GM23338 (cell line): ENCODE data around the gene MS4A6A. TPM values are rescaled to one million over a fixed set of nuclear protein-coding genes. Genes with fewer than 3 reads are reported as not detected.

Experiments used
- ATAC-seq: fragments of 200-7000 bp; cut with Tn5 transposase; 3 replicates; pipeline ENCODE4 v1.9.1; 2020
- DNase-seq: peaks from one replicate; pipeline ENCODE4 v3.0.0-alpha.2; 2015; ENCODE audit warnings: low spot score
- H2AFZ ChIP-seq: fragments of 200-600 bp; sonication (generic); 2 replicates; pipeline ENCODE4 v1.8.0; 2016; ENCODE audit warnings: antibody characterized with exemption, mild to moderate bottlenecking, moderate library complexity
- H3F3A ChIP-seq: fragments of 200-600 bp; sonication (generic); replicated peaks from 2 replicates; pipeline ENCODE4 v1.8.0; 2017; ENCODE audit warnings: antibody characterized with exemption, mixed run types, low read depth
- H3K27ac ChIP-seq: fragments of 200-600 bp; sonication (generic); 2 replicates; pipeline ENCODE4 v1.6.1; 2016; ENCODE audit warnings: low read depth
- H3K27me3 ChIP-seq: fragments of 200-600 bp; sonication (generic); 2 replicates; pipeline ENCODE4 v1.8.0; 2016; ENCODE audit warnings: mild to moderate bottlenecking, mixed run types, moderate library complexity; ENCODE audit not compliant: insufficient read depth
- H3K36me3 ChIP-seq: fragments of 200-600 bp; sonication (generic); 2 replicates; pipeline ENCODE4 v1.8.0; 2016; ENCODE audit warnings: mild to moderate bottlenecking; ENCODE audit not compliant: insufficient read depth
- H3K4me1 ChIP-seq: fragments of 200-600 bp; sonication (generic); 2 replicates; pipeline ENCODE4 v1.8.0; 2016; ENCODE audit warnings: mild to moderate bottlenecking, moderate library complexity; ENCODE audit not compliant: insufficient read depth
- H3K4me2 ChIP-seq: fragments of 200-600 bp; sonication (generic); 2 replicates; pipeline ENCODE4 v1.7.1; 2017; ENCODE audit warnings: mixed run types
- H3K4me3 ChIP-seq: fragments of 200-600 bp; sonication (generic); 2 replicates; pipeline ENCODE4 v1.6.1; 2016; ENCODE audit warnings: mixed run types
- H3K79me2 ChIP-seq: fragments of 200-600 bp; sonication (generic); replicated peaks from 2 replicates; pipeline ENCODE4 v1.8.0; 2017; ENCODE audit warnings: mild to moderate bottlenecking; ENCODE audit not compliant: insufficient read depth
- H3K9me2 ChIP-seq: fragments of 200-600 bp; sonication (generic); 2 replicates; pipeline ENCODE4 v1.8.0; 2017; ENCODE audit not compliant: insufficient read depth
- H4K20me1 ChIP-seq: fragments of 200-600 bp; sonication (generic); replicated peaks from 2 replicates; pipeline ENCODE4 v1.8.0; 2017; ENCODE audit warnings: mild to moderate bottlenecking; ENCODE audit not compliant: insufficient read depth
- H3K27ac Mint-ChIP-seq: 2 replicates; pipeline ENCODE4 v1.8.0; 2020; ENCODE audit warnings: inconsistent platforms, mild to moderate bottlenecking, moderate library complexity, mixed read lengths
- H3K27me3 Mint-ChIP-seq: 3 replicates; pipeline ENCODE4 v1.8.0; 2022; ENCODE audit warnings: low read depth, mild to moderate bottlenecking, moderate library complexity, mixed read lengths, inconsistent platforms; ENCODE audit not compliant: insufficient read depth, poor library complexity
- H3K36me3 Mint-ChIP-seq: 3 replicates; pipeline ENCODE4 v1.8.0; 2021; ENCODE audit warnings: low read depth, mild to moderate bottlenecking, inconsistent platforms, moderate library complexity, mixed read lengths
- H3K4me1 Mint-ChIP-seq: 3 replicates; pipeline ENCODE4 v1.8.0; 2020; ENCODE audit warnings: mild to moderate bottlenecking, inconsistent platforms, mixed read lengths
- H3K4me3 Mint-ChIP-seq: 3 replicates; pipeline ENCODE4 v1.8.0; 2021; ENCODE audit warnings: moderate library complexity, mild to moderate bottlenecking, inconsistent platforms, mixed read lengths
- H3K9me3 Mint-ChIP-seq: 3 replicates; pipeline ENCODE4 v1.8.0; 2020; ENCODE audit warnings: moderate library complexity, mild to moderate bottlenecking, inconsistent platforms, mixed read lengths
- CREB1 ChIP-seq: fragments of 250-450 bp; sonication (Bioruptor Pico); IDR thresholded peaks from 2 replicates; pipeline ENCODE4 v1.5.0; 2020; ENCODE audit warnings: low read depth, mild to moderate bottlenecking, moderate library complexity
- CTCF ChIP-seq, 2 experiments: fragments of 200-600 bp in 1 of 2; sonication (generic) in 1 of 2; conservative IDR thresholded peaks; 2 replicates each; pipeline versions ENCODE4 v1.5.1 to v1.6.1; 2016 to 2017; ENCODE audit warnings: antibody characterized with exemption in 2 of 2, low read depth in 2 of 2, mild to moderate bottlenecking in 2 of 2, moderate library complexity in 1 of 2
- EZH2phosphoT487 ChIP-seq: fragments of 200-600 bp; sonication (generic); IDR thresholded peaks from one replicate; pipeline ENCODE4 v1.8.1; 2018; ENCODE audit warnings: antibody characterized with exemption; ENCODE audit not compliant: unreplicated experiment
- NANOG ChIP-seq: IDR thresholded peaks from 2 replicates; pipeline ENCODE4 v1.6.1; 2016; ENCODE audit warnings: antibody characterized with exemption, borderline replicate concordance
- POLR2AphosphoS5 ChIP-seq: IDR thresholded peaks from 2 replicates; pipeline ENCODE4 v1.6.1; 2016; ENCODE audit warnings: antibody characterized with exemption, low read depth
- REST ChIP-seq: IDR thresholded peaks from one replicate; pipeline ENCODE4 v1.6.1; 2018; ENCODE audit warnings: antibody characterized with exemption; ENCODE audit not compliant: unreplicated experiment
- STAT1 ChIP-seq: IDR thresholded peaks from one replicate; pipeline ENCODE4 v1.6.1; 2016; ENCODE audit warnings: antibody characterized with exemption; ENCODE audit not compliant: unreplicated experiment
- ZNF114 ChIP-seq: fragments of 250-450 bp; sonication (Bioruptor Pico); IDR thresholded peaks from 2 replicates; pipeline ENCODE4 v1.5.0; 2020; ENCODE audit warnings: mild to moderate bottlenecking, moderate library complexity
- ZNF331 ChIP-seq: fragments of 250-450 bp; sonication (Bioruptor Pico); IDR thresholded peaks from 2 replicates; pipeline ENCODE4 v1.5.0; 2020; ENCODE audit warnings: low read depth, mild to moderate bottlenecking, moderate library complexity
- ZNF462 ChIP-seq: fragments of 250-450 bp; sonication (Bioruptor Pico); IDR thresholded peaks from 2 replicates; pipeline ENCODE4 v1.5.0; 2020; ENCODE audit warnings: mild to moderate bottlenecking, moderate library complexity
- polyA plus RNA-seq: library from polyadenylated mRNA; unstranded; fragments of >200 nt; fragmentation: Nextera tagmentation; extraction: Ambion mirVana; gene quantifications from 2 replicates; pipeline ENCODE4 v1.2.1, GENCODE V29; 2016
- total RNA-seq: library from RNA; depleted of rRNA; stranded (reverse); fragments of >200 nt; shearing (Covaris generic); gene quantifications from 2 replicates; pipeline ENCODE4 v1.2.3, GENCODE V29; 2014

Gene MS4A6A
- total and polyA plus RNA-seq, 2 experiments from 2014 or later: not detected

- peaks cover 9% of the 10 kb centered on the region for H3K9me3 Mint-ChIP-seq
- H3K27me3 ChIP-seq: no peaks in the 10 kb centered on the region
- H3K27ac Mint-ChIP-seq: no peak overlapping the region
- TF ChIP-seq STAT1 (no peak), POLR2AphosphoS5 (no peak), ZNF331 (CRISPR knock-in tag) (no peak), ZNF462 (CRISPR knock-in tag) (no peak)
- H2AFZ ChIP-seq: no peak overlapping the region
- H3K27ac ChIP-seq: no peak overlapping the region
- no peak overlapping the region for H3K4me3 Mint-ChIP-seq
- H3K4me3 ChIP-seq: no peak overlapping the region
- peaks cover 3% of the 10 kb centered on the region for H3K36me3 Mint-ChIP-seq
- no peak overlapping the region for H3K4me2 ChIP-seq
- H3K4me1 ChIP-seq: peaks cover 19% of the 10 kb centered on the region
- no peaks in the 10 kb centered on the region for H3K79me2 ChIP-seq
- H3K36me3 ChIP-seq: no peaks in the 10 kb centered on the region
- H3K27me3 Mint-ChIP-seq: no peaks in the 10 kb centered on the region
- H3K4me1 Mint-ChIP-seq: peaks cover 17% of the 10 kb centered on the region
- H3F3A ChIP-seq: no peaks in the 10 kb centered on the region
- ATAC-seq: no peak
- no peaks in the 10 kb centered on the region for H4K20me1 ChIP-seq
- H3K9me2 ChIP-seq: 0 out of 2 replicates have a peak, but pooled peaks cover 3% of the 10 kb centered on the region
- no peak for DNase-seq
Observed at GRCh38 chr11:60128376-60128775, 54.5 kb downstream of the MS4A6A start.

DNA sequence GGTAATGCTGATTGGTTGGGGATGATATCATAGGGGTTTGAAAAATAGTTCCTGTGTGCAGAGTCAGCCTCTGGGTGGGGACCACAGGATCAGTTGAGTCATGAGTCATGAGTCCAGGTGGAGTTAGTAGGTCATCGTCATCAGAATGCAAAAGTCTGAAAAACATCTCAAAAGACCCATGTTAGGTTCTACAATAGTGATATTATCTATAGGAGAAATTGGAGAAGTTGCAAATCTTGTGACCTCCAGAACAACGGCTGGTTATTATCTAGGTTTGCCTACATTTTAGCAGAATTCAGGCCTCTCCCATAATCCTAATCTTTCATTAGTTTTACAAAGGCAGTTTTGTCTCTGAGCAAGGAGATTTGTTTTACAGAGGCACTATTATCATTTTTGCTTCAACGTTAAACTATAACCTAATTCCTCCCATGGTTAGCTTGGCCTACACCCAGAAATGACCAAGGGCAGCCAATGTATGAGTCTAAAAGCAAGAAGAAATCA is 55.5 kb downstream of the MS4A6A start:
- Mint-ChIP-seq H3K27me3 (no peaks in the 10 kb centered on the region), H3K9me3 (no peaks in the 10 kb centered on the region), H3K4me1 (peaks cover 17% of the 10 kb centered on the region), H3K4me3 (no peak overlapping the region), H3K27ac (no peak overlapping the region; the same call in 1 of the 2 replicates), H3K36me3 (no peaks in the 10 kb centered on the region)
- H2AFZ ChIP-seq: no peak overlapping the region
- peaks cover 19% of the 10 kb centered on the region for H3K4me1 ChIP-seq
- H3K4me2 ChIP-seq: no peak overlapping the region
- no peaks in the 10 kb centered on the region for H3F3A ChIP-seq
- H3K79me2 ChIP-seq: no peaks in the 10 kb centered on the region
- no peaks in the 10 kb centered on the region for H4K20me1 ChIP-seq
- no peak overlapping the region for H3K27ac ChIP-seq
- H3K9me2 ChIP-seq: 0 out of 2 replicates have a peak, but pooled peaks cover 3% of the 10 kb centered on the region
- ATAC-seq (no peak), DNase-seq (no peak)
- no peaks in the 10 kb centered on the region for H3K36me3 ChIP-seq
- no peak overlapping the region for H3K4me3 ChIP-seq
- no peaks in the 10 kb centered on the region for H3K27me3 ChIP-seq
- TF ChIP-seq CREB1 (no peak), CTCF (conservative IDR thresholded peaks at IDR 0.05; ENCODE audit: low read depth in 2 of 2) (no peak), STAT1 (no peak), EZH2phosphoT487 (no peak), ZNF114 (CRISPR knock-in tag) (no peak), REST (no peak), NANOG (no peak)
